HG03159 (cell line): Measurements from ENCODE around the gene SFXN4.
A peak's percentile ranks its signal among the peaks of the same experiment; 100 is the strongest.
"Not testable (repeated sequence)": the region's sequence is repeated elsewhere in the genome, so short reads cannot be mapped to it uniquely, and the experiment has no call there.

Experiments used
- ATAC-seq: cut with Tn5 transposase; IDR thresholded peaks from one replicate; pipeline ENCODE4 v1.9.1; 2021; ENCODE audit warnings: mild to moderate bottlenecking, moderate library complexity; ENCODE audit not compliant: unreplicated experiment

SFXN4 gene

GRCh38 chr10:119113751-119114732 lies 51.5 kb downstream of the SFXN4 start:
- ATAC-seq: no peak

GRCh38 chr10:119112056-119112455 lies 53.5 kb downstream of the SFXN4 start:
- ATAC-seq: no peak

GRCh38 chr10:119107771-119108170 lies 57.7 kb downstream of the SFXN4 start:
- not testable (repeated sequence) for ATAC-seq

- ATAC-seq: not testable (repeated sequence)
These were observed 58.4 kb downstream of the SFXN4 start for GRCh38 chr10:119107106-119107505.

- ATAC-seq: not testable (repeated sequence)
These were observed 59.6 kb downstream of the SFXN4 start for GRCh38 chr10:119105899-119106298.

- ATAC-seq: no peak
These were observed 60.4 kb downstream of the SFXN4 start for GRCh38 chr10:119105155-119105554.

GRCh38 chr10:119104654-119105015 lies 60.9 kb downstream of the SFXN4 start:
- ATAC-seq: no peak

GRCh38 chr10:119103903-119104653 lies 61.4 kb downstream of the SFXN4 start, which contains the start of gene DENND10:
DENND10 (plus strand) TSS chr10:119104113; CDS start chr10:119104143, 30 bp downstream.
- ATAC-seq: peak; percentile 80

- no peak for ATAC-seq
These were observed 62.1 kb downstream of the SFXN4 start for GRCh38 chr10:119103241-119103902.

- ATAC-seq: no peak
These were observed 64.0 kb downstream of the SFXN4 start for GRCh38 chr10:119101366-119102098.

GRCh38 chr10:119100434-119101238 lies 64.9 kb downstream of the SFXN4 start:
- ATAC-seq: no peak

- ATAC-seq: no peak
These were observed 66.9 kb downstream of the SFXN4 start for GRCh38 chr10:119098576-119098975.

- not testable (repeated sequence) for ATAC-seq
These were observed 68.7 kb downstream of the SFXN4 start for GRCh38 chr10:119096641-119097415.

GRCh38 chr10:119095640-119096039 lies 69.9 kb downstream of the SFXN4 start:
- no peak for ATAC-seq

- ATAC-seq: no peak
These were observed 74.5 kb downstream of the SFXN4 start for GRCh38 chr10:119090968-119091367.
